ENCODE results near the gene PNPLA1.

DNA sequence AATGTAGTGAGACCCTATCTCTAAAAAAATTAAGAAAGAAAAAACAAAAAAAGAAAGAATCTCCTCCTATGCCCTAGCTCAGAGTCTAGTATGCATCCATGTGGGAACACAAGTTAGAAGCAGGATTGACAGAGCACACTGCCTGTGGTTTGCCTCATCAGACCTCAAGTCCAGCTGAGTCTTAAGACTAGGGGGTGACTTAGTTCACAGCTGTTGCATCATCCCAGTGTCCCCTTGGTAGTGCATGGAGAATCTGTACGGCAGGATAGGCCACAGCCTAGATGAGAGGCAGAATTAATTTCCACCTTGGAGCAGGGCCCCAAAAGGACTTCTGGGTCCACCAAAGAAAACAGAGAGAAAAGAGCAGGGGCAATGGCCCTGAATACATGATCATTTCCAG lies 13.7 kb downstream of the PNPLA1 start:
- TF ChIP-seq EZH2 (IDR thresholded peaks at IDR 0.05; ENCODE audit: low read length, unreplicated experiment): no peak
- TF ChIP-seq, protein P1, sequence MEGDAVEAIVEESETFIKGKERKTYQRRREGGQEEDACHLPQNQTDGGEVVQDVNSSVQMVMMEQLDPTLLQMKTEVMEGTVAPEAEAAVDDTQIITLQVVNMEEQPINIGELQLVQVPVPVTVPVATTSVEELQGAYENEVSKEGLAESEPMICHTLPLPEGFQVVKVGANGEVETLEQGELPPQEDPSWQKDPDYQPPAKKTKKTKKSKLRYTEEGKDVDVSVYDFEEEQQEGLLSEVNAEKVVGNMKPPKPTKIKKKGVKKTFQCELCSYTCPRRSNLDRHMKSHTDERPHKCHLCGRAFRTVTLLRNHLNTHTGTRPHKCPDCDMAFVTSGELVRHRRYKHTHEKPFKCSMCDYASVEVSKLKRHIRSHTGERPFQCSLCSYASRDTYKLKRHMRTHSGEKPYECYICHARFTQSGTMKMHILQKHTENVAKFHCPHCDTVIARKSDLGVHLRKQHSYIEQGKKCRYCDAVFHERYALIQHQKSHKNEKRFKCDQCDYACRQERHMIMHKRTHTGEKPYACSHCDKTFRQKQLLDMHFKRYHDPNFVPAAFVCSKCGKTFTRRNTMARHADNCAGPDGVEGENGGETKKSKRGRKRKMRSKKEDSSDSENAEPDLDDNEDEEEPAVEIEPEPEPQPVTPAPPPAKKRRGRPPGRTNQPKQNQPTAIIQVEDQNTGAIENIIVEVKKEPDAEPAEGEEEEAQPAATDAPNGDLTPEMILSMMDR (conservative IDR thresholded peaks at IDR 0.05; ENCODE audit: low read depth, low read length): no peak
